GM21447 (cell line): ENCODE measurements around the gene PDE8A.

Experiments
- ATAC-seq: cut with Tn5 transposase; IDR thresholded peaks from one replicate; pipeline ENCODE4 v1.9.1; 2021; ENCODE audit not compliant: unreplicated experiment

PDE8A gene

DNA sequence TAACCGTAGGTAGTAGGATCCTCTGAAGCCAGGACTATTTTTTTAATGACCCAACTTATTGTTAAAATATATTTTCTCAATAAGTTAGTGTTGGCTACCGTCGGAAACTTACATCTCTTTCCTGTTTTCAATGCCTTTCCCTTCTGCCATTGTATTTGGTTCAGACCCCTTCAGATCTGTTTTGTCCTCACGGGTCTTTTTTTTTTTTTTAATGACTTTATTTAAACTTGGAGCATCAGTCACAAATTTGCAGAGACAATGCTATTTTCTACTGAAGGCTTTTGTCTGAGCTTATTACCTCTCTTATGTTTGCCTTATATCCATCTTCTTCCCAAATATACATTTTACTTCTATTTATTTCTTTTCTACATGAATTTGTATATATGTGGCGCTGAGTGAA is 47.6 kb downstream of the PDE8A start:
- ATAC-seq: no peak

GRCh38 chr15:85030301-85030929 is 48.8 kb downstream of the PDE8A start:
- ATAC-seq: no peak

GRCh38 chr15:85031086-85031943 is 49.7 kb downstream of the PDE8A start:
- ATAC-seq: no peak

GRCh38 chr15:85031944-85032558 is 50.4 kb downstream of the PDE8A start:
- ATAC-seq: no peak

- ATAC-seq: no peak
Observed at GRCh38 chr15:85033148-85033547, 51.5 kb downstream of the PDE8A start.

DNA sequence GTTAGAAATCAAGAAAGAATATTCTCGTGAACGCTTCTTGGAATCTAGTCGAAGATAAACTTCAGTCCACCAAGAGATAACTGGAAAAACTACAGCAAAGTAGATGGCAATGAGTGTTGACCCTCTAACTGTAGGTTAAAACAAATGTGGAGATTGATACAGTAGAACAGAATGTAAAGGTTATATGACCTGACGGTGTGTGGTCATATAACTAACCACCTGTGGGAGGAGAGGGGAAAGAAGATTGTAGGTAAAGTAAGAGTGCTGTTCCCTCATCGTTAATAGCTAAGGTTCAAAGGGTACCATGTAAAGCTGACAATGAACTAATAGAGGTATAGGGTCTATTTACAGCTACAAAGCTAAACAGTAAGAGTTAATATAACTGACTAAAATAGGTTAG is 52.6 kb downstream of the PDE8A start:
- ATAC-seq: no peak

GRCh38 chr15:85035980-85036379 is 54.3 kb downstream of the PDE8A start:
- no peak for ATAC-seq

GRCh38 chr15:85036716-85037115 is 55.1 kb downstream of the PDE8A start:
- ATAC-seq: no peak

DNA sequence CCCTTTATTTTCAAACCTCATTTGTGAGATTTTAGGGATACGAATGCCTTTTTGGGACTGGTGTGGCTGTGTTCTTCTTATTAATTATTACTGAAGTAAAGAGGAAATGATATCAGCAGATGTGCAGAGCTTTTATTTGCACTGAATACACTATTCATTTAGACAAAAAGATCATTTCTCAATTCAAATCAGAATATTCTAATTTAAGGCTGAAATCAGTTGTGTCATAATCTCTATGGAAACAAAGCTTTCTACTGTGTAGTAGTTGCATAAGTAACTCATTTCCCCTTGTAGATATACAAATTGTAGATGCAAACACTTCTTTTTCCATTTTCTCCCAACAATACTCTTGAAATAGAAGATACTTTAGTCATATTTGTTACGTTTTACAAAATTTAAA is 56.0 kb downstream of the PDE8A start:
- ATAC-seq: no peak

DNA sequence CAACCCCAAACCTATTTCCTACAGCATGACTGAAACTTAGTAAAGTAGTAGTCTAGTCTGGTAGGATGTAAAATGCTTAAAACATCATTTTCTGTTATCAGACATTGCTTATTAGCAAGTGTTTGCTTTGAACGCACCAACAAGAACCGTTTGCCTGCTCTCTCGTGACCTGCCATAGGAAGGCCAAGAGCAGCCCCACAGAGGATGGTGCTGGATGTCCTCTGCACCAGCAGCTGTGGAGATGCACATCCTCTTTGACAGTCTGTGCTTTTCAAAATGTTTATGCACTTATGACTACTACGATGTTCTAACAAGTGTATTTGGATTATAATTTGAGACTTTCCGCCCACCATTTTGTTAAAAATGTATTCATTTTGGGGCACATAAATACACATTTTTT is 59.6 kb downstream of the PDE8A start:
- no peak for ATAC-seq

DNA sequence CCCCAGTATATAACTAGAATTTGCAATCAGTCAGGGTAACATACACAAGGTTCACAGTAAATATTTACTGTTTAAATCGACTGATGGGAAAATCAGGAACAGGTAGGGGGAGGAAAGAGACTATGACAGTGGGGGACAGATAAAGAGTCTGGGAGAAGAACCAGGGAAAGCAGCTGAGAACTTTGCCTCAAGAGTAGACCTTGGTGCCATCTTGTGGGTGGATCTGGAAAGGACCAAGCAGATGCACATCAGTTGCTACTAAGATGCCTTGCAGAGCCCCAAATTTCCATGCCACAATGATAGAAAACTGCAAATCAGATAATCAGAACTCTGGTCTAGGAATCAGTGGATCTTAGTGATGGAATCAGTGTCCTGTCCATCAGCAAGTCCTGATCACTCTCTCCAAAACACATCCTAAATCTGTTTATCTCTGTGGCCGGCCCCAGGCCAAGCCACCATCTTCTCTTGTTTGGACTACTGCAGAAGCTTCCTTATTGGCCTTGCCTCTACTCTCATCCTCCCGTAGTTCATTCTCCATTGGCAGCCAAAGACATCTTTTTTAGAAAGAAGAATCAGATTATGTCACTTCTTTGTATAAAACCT is 62.7 kb downstream of the PDE8A start:
- peak; percentile 50 for ATAC-seq

GRCh38 chr15:85044894-85045293 is 63.2 kb downstream of the PDE8A start:
- ATAC-seq: no peak

GRCh38 chr15:85045615-85046014 is 64.0 kb downstream of the PDE8A start:
- ATAC-seq: no peak

- peak; percentile 78 for ATAC-seq
Observed at GRCh38 chr15:85047271-85047948, 65.8 kb downstream of the PDE8A start.

- no peak for ATAC-seq
Observed at GRCh38 chr15:85048430-85048829, 66.8 kb downstream of the PDE8A start.

GRCh38 chr15:85049805-85050204 is 68.1 kb downstream of the PDE8A start:
- no peak for ATAC-seq

- ATAC-seq: no peak
Observed at GRCh38 chr15:85059734-85060133, 78.1 kb downstream of the PDE8A start.

- no peak for ATAC-seq
Observed at GRCh38 chr15:85062560-85062959, 80.9 kb downstream of the PDE8A start.

DNA sequence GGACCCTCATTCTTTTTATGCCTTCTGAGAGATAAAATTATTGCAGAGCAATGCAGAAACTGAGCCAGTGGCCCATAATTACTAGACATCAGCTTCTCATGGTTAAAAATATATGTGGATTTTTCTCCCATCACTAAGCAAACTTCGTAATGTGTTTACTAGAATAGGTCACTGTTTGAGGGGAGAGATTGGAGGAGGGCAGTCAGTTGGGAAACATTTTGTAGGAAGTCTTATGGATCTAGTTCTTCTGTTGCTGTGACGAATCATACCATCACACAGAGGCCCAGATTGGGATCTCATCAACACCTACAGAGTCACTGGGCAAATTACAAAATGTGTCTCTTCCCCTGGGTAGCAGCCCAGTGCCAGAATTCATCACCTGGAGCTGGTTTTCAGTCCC is 81.4 kb downstream of the PDE8A start:
- ATAC-seq: no peak

DNA sequence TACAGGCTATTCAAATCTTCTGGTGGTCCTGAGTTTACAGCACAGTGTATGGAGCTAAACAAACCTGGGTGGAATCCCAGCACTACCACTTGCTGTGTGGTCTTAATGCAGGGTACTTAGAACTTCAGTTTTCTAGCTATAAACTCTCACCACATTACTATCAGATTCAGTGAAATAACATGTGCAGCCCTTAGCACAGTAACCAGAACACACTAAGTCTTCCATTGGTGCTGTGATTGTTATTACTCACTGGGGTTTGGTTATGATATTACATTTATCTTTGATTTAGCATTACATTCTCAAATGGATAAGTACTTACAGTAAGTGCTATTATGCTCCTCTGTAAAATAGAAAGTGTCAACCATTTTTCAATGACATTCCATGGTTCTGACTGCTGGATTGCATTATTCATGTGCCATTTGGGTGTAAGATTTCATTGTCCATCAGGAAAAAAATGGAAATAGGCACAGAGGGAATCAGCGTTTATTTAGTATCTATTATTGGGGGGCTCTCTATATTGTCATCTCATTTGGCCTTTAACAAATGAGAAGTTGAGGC is 81.9 kb downstream of the PDE8A start:
- ATAC-seq: no peak

DNA sequence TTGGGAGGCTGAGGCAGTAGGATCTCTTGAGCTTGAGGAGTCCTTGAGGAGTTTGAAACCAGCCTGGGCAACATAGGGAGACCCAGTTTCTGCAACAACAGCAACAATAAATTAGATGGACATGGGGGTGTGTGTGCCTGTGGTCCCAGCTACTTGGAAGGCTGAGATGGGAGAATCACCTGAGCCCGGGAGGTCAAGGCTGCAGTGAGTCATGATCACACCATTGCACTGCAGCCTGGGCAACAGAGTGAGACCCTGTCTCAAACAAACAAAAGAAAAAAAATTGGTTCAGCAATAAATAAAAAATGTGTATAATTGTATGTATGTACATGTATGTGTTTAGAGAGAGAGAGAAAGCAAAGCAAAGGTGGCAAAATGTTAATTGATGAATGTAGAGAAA is 83.1 kb downstream of the PDE8A start:
- no peak for ATAC-seq
